NCI-H524 treated with DMSO at 0.1 percent for 48 hours (cell line): Measurements from ENCODE around the gene DNAJC18.
"Not testable (repeated sequence)": the region's sequence is repeated elsewhere in the genome, so short reads cannot be mapped to it uniquely, and the experiment has no call there.

Experiments
- DNase-seq: peaks from one replicate; lab custom pipeline; 2025; lab: John Stamatoyannopoulos, UW

The DNAJC18 gene

DNA sequence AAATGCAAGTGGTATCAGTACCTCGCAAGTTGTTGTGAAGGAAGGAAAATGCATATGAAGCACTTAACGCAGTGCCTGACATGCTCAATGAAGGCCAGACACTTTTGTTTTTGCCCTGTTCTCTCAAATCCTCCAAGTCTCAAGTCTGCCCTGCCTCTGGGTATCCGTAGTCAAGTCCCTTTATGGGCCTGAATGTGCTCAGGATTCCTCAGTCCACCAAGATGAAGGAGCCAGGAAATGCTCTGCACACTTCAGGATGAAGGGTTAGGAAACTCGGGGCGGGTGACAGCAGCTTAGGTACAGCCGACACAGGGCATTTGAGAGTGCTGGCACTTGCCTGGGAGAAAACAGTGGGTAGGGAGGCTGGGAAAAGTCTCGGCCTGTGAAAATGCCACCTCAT is 21.9 kb upstream of the DNAJC18 start:
- no peak for DNase-seq

DNA sequence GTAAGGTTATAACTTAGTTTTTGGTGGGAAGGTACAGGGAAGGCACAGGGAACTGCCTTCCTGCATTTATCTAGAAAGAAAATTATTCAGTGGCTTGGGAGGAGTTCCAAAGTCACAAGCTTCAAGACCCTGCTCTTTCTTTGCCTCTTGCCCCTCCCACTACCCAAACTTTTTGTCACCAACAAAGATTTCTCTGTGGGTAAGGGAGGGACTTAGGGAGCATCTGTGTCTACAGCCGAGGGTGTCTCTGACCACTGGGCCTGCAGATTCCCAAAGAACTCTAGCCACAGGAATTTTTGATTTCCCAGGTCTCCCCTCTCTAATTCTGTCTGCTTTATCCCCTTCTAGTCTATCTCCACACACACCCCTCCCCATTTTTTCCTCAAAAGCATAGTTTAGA is 21.1 kb upstream of the DNAJC18 start:
- DNase-seq: no peak

DNA sequence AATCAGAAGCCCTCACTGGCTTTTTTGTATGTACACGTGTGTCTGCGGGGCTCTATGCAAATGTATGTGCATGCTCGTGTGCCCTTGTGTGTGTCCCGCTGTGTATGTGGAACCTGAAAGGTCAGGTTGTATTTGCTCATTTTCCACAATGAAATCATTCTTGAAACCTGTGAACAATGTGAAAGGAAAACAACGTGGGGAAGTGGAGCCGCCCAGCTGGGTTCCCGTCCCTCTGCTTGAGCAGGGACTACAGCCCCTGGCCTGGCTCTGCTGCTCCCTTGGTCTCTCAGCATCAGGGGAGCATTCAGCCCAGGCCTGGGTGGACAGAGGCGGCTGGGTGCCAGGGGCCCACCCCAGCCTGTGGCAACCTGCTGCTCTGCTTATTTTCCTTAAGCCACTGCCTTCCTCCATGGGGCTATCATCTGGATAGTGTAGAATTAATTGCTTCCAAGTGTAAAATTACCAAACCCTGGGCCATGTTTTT is 20.2 kb upstream of the DNAJC18 start:
- DNase-seq: no peak

DNA sequence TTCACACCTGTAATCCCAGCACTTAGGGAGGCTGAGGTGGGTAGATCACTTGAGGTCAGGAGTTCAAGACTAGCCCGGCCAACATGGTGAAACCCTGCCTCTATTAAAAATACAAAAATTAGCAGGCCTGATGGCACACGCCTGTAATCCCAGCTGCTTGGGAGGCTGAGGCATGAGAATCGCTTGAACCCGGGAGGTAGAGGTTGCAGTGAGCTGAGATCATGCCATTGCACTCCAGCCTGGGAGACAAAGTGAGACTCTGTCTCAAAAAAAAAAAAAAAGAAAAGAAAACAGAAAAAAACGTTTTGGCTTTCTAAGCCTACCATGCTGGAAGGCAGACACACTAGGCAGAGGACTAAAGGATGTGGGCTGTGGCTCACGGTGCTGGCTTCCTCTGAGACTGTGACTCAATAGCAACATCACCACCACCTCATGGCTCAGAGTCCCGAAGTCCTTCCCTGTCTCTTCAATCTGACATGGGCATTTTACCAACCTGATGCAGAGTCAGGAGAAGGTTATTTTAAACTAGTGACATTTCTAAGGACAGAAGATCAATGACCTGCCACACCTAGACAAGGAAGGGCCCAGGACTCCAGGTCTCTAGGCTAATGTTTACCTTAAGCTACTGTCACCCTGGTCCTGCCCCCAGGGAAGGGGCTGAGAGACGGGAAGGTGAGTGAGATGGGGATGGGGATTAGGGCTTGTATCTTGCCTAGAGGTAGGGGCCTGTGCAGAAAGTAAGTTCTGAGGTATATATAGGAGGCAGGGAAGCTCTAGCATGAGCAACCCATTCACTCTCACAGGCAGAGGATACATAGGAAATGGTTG is 19.5 kb upstream of the DNAJC18 start:
- DNase-seq: no peak

DNA sequence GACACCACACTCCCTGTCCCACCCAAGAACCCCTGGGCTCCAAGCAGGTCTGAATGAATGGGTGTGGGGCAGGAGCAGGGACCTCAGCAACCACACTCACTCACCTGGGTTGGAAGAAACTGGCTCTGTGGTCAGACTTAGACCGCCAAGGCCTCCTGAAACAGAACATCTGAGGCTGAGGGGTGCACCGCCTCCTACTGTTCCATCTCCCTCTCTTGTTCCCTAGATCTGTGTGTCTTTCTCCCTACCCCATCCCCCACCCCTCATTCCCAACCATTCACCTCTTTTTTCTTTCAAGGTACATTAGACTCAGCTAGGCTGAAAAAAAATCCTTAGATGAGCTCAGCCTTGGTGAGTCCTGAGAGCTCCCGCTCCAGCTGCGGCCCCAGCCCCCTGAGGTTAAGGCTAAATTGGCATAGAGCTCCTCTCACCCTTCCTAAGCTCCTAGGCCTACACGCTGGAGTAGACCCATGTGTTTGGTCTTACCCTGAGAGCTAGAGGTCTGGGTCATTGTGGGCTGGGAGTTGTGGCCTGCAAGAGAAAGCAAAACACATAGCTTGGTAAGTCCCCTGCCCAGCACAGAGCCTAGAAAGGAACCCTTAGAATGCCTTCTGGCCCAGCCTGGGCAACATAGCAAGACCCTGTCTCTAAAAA is 18.5 kb upstream of the DNAJC18 start:
- no peak for DNase-seq

DNA sequence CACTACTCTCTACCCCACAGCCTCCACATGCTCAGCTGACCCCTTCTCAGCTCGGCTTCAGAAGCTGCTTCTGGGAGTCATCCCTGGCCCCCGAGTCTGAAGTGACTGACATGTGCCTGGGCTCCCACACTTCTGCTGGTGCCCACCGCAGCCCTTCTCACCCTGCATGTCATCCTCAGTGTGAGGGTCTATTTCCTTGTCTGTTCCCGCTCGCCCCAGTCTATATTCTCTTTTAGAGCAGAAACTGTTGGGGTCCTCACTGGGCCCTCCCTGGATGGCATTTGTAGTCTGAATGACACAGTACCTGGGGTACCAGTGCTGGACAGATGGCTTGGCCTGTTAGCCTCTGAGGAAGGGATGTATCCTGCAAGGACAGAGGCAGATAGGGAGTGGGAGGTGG is 17.9 kb upstream of the DNAJC18 start:
- no peak for DNase-seq

DNA sequence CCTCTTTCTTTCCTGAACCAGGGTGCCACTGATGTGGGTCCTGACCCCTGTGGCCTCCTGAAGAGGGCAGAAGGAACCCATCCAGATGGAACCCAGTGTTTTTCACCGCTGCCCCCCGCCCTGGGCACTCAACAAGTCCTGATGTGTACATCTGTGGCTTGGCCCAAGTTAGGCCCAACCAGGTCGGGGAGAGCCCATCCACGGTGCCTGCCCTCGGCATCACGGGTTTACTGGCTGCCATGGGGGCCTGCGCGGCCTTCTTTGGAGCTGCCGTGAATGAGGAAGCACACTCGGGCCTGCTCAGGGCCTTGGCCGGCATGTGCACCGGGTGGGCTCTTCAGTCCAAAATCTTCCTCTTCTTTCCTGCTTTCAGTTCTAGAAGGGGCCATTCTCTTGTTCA is 17.5 kb upstream of the DNAJC18 start:
- no peak for DNase-seq

DNA sequence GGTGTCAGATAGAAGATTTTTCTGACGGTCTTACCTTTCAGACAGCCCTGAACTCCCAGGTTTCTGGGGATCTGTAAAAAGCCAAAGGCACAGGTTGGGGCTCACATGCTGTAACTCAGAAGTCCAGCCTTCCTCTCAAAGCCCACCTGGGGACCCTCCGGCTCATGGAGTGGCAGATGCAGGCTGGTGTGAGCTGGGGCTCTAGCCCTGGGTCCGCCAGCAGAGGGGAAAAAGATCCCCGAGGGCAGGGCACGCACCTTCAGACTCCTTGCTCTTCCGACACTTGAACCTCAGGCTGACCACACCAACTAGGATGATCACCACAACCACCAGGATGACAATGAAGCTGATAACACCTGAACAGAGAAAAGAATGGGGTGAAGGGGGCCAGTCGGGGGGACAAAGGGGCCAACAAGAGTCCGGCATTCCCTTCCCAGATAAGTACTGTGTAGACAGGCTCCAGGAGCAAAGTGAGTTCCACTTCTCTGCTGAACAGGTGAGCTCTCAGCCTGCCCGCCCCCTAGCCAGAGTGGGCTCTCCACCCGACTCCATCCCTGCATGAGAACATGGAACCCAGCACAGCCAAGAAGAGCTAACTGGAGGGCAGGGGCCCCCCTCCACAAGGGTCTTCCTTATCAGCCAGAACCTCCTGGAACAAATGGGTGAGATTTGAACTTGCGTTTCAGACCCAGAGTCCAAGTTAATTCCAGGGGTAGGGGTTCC is 15.4 kb upstream of the DNAJC18 start:
- no peak for DNase-seq

DNA sequence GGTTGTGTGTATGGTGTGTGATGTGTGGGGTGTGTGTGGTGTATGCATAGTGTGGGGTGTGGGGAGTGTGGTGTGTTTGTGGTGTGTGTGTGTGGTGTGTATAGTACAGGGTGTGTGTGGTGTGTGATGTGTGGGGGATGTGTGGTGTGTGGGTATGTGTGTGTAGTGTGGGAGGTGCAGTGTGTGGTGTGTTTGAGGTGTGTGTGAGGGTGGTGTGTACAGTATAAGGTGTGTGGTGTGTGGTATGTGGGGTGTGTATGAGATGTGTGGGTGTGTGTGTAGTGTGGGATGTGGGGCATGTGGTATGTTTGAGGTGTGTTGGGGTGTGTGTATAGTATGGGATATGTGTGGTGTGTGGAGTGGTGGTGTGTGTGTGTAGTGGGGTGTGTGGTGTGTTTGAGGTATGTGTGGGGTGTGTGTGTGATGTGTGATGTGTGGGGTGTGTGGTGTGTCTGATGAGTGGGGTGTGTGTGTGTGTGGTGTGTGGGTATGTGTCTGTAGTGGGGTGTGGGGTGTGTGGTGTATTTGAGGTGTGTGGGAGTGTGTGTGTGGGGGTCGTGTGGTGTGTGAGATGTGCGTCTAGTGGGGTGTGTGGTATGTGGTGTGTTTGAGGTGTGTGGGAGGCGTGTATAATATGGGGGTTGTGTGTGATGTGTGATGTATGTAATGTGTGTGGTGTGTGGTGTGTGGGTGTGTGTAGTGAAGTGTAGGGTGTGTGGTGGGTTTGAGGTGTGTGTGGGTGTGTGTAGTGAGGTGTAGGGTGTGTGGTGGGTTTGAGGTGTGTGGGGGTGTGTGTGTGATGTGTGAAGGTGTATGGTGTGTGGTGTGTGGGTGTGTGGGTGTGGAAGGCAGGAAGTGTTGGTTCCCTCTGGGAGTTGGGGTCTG is 14.6 kb upstream of the DNAJC18 start:
- no peak for DNase-seq

DNA sequence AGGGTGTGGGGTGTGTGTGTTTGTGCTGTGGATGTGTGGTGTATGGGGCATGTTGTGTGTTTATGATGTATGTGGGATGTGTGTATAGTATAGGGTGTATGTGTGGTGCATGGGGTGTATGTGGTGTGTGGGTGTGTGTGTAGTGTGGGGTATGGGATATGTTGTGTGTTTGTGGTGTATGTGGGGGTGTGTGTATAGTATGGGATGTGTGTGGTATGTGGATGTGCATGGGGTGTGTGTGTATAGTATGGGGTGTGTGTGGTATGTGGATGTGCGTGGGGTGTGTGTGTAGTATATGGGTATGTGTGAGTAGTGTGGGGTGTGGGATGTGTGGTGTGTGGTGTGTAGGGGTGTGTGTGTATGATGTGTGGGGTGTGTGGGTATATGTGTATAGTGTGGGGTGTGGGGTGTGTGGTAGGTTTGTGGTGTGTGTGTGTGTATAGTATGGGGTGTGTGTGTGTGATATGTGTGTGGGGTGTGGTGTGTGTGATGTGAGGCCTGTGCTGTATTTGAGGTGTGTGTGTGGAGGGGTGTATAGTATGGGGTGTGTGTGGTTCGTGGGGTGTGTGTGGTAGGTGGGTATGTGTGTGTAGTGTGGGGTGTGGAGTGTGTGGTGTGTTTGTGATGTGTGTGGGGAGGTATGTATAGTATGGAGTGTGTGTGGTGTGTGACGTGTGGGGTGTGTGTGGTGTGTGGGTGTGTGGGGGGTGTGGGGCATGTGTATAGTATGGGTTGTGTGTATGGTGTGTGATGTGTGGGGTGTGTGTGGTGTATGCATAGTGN is 12.7 kb upstream of the DNAJC18 start:
- DNase-seq: no peak

DNA sequence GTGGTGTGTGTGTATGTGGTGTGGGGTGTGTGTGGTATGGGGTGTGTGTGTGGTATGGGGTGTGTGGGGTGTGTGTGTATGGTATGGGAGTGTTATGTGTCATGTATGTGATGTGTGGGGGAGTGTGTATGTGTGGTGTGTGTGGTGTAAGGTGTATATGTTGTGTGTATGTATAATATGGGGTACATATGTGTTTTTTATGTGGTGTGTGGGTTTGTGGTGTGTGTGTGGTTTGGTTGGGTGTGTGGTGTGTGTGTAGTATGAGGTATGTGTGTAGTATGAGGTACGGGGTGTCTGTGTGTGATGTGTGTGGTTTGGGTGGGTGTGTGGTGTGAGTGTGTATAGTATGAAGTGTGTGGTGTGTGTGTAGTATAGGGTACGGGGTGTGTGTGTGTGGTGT is 11.9 kb upstream of the DNAJC18 start:
- DNase-seq: no peak

DNA sequence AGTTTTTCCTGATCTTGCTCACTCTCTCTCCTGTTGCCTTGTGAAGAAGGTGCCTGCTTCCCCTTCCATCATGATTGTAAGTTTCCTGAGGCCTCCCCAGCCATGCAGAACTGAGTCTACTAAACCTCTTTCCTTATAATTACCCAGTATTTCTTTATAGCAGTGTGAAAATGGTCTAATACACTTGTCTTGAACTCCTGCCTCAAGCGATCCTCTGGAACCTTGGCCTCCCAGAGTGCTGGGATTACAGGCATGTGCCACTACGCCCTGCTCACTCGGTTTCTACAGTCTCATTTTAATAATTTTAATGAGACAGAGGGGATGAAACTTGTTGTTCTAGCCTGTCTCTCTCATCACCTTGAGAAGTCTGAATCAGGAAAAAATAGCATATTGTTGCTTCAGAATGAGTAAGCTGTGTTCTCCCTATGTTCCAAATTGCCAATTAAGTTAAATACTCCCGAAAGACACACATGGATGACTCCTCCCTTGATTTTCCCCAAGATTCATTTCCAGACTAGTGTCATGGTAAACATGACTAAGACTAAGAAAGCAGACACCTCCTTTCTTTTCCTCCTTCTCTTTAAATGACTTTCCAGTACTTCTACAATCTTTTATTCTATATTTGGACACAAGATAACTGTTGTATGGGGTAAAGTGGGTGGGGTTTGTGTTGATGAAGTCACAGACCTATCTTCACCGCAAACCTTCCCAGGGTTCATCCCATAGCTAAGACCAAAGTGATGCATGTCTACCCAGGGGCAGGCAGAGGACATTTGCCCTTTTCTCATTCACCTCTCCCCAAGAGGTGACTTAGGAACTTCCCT is 7.8 kb upstream of the DNAJC18 start:
- no peak for DNase-seq

DNA sequence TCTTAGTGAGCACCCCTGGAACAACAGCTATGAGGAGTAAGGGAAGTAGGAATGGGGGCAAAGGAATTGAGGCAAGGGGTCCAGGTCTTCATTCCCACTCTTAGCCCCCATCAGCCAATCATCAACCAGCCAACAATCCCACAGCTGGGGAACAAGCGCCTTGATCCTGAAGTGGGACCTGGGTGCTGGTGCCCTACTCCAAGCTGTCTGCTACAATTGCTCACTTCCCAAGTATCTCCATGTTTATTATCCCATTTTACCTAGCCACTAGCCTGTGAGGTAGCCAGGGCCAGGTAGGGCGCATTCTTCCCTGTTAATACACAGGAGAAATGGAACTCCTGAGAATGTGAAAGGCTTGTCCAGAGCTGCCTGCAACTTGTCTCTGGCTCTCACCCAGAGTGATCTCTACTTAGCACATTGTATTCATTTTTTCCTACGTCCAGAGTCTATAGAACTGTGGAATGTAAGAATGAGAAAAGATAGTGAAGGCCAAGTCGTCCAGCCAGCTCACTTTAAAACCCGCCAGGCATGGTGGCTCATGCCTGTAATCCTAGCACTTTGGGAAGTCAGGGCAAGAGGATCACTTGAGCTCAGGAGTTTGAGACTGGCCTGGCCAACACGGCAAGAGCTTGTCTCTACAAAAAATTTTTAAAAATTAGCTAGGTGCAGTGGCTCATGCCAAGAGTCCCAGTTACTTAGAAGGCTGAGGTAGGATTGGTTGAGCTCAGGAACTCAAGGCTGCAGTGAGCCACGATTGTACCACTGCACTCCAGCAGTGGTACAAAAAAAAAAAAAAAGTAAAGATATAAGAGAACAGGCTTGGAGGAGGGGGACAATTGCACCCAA is 6.2 kb upstream of the DNAJC18 start:
- no peak for DNase-seq

DNA sequence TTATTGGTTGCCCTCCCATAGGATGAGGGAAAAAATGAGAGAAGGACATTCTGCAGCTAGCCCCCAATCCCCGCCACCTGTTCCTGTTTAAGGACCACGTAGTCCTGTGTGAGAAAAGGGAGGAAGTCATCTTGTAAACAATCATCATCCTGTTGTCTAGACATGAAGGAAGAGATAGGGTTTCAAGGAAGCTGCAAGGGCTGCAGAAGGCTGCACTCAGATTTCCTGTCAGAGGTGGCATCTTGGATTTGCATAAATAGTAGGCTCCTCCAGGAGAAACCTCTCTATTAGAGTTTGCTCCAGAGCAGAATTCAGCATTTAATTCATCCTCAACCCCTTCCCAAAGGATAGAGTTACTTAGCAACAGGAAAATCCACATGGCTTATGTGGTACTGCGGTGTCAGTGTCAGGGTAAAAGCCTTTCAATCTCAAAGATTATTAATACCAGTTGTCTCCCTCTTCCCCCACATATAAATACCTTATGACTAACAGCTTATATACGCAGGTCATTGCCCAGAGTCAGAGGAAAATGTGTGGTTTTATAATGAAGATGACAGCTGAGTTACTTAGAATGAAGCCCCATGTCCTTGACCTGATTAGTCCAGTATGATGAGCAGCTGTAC is 4.6 kb upstream of the DNAJC18 start:
- peak; percentile 32 for DNase-seq

DNA sequence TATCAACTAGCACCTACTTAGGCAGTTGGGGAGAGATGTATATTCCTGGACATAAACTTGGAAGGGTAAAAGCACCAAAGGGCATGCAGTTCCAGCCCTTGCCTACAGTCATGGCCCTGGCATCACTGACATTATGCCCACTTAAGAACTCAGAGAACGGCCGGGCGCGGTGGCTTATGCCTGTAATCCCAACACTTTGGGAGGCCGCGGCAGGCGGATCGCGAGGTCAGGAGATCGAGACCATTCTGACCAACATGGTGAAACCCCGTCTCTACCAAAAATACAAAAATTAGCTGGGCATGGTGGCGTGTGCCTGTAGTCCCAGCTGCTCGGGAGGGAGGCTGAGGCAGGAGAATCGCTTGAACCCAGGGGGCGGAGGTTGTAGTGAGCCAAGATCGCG is 1.1 kb upstream of the DNAJC18 start:
- DNase-seq: not testable (repeated sequence)

DNA sequence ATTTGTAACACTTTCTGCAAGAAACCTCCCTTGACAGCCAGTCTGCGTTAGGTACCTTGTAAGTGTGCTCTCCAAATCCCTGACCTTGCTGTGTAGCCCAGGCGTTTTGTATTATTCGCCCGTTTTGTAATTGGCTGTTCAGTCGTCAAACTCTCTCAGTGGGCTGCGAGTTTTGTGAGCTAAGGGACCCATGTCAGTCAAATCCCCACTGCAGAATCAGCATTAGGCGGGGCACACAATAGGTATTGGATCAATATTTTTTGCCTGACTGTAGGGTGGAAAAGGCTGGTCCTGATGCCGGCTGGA is 665 bp downstream of the DNAJC18 start:
- DNase-seq: no peak

DNA sequence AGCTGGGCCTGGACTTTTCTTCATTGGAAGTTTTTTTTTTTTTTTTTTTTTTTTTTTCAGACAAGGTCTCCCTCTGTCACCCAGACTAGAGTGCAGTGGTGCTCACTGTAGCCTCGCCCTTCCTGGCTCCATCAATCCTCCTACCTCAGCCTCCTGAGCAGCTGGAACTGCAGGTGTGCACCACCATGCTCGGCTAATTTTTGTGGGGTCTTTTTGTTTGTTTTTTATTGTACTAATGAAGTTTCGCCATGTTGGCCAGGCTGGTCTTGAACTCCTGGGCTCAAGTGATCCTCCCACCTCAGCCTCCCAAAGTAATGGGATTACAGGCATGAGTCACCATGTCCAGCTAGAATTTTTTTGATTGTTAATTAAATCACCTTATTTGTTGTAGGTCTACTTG is 3.6 kb downstream of the DNAJC18 start:
- no peak for DNase-seq

DNA sequence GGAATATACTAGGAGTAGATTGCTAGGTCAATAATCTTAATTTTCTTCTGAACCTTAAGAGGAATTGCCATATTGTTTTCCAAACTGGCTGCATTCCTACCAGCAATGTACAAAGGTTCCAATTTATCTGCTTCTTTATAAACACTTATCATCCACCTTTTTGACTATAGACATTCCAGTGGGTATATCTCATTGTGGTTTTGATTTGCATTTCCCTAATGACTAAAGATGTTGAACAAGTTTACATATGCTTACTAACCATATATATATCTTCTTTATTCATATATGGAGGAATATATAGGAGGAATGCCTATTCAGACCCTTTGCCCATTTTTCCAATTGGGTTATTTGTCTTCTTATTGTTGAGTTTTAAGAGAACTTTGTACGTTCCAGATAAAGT is 7.6 kb downstream of the DNAJC18 start:
- DNase-seq: no peak

DNA sequence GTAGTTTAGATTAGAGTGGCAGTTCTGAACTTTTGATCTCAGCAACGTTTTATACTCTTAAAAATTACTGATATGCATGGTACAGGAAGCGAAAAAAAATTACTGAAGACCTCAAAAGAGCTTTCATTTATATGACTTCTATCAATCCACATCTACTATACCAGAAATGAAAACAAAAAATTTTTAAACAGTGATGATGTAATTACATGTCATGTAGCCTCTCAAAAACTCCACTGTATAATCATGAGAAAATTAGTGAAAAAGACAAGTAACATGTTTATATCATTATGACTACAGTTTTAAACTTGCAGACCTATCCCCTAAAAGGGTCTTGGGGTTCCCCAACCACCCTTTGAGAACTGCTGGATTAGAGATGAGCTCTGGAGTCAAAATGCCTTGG is 9.3 kb downstream of the DNAJC18 start:
- no peak for DNase-seq
